NCI-H146 (cell line): Measurements from ENCODE around the gene NPEPL1.

ENCODE experiments used
- DNase-seq: peaks from one replicate; lab custom pipeline; 2025; lab: John Stamatoyannopoulos, UW

Gene NPEPL1

GRCh38 chr20:58762120-58762519 is 69.5 kb downstream of the NPEPL1 start:
- no peak for DNase-seq

DNA sequence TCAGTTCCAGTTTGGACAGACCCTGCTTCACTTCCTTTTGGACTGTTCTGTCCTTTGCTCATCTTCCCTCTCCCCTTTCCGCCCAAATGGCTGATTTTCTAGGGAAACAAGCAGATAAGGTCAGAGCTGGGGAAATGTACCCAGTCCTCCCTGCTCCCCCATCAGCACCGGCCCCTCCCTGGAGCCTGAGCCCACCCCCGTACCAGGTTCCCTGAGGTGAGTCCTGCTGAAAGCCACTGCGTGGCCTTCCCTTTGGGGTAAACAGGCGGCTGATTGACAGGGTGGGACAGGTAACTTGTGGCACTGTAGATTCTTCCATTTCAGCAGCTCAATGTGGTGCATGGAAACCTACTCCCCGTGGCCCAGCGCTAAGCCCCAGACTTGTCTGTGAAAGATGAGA is 70.5 kb downstream of the NPEPL1 start:
- no peak for DNase-seq
